SH-SY5Y (cell line): ENCODE measurements around the gene FAM222B.

Experiments
- GATA2 ChIP-seq: IDR thresholded peaks from 2 replicates; pipeline ENCODE4 v1.6.1; 2011; ENCODE audit warnings: mild to moderate bottlenecking, low read depth, low read length
- GATA3 ChIP-seq: IDR thresholded peaks from 2 replicates; pipeline ENCODE4 v1.6.1; 2011; ENCODE audit warnings: low read depth, mild to moderate bottlenecking, low read length, moderate library complexity

- TF ChIP-seq GATA2 (no peak), GATA3 (no peak)
Observed at GRCh38 chr17:28788100-28788499, 54.5 kb downstream of the FAM222B start.
